Osteocyte (in vitro differentiated cells): ENCODE data around the gene UST. TPM values are rescaled to one million over a fixed set of nuclear protein-coding genes. Genes with fewer than 3 reads are reported as not detected.

Experiments
- DNase-seq: peaks from one replicate; pipeline ENCODE4 v3.0.0; 2021; ENCODE audit warnings: mixed read lengths; ENCODE audit not compliant: unreplicated experiment; ENCODE audit errors: extremely low spot score
- H3K27ac Mint-ChIP-seq: one replicate; pipeline ENCODE4 v1.8.0; 2021; ENCODE audit warnings: mild to moderate bottlenecking, mixed read lengths; ENCODE audit not compliant: unreplicated experiment
- H3K27me3 Mint-ChIP-seq: one replicate; pipeline ENCODE4 v1.8.0; 2021; ENCODE audit warnings: mixed read lengths; ENCODE audit not compliant: unreplicated experiment
- H3K36me3 Mint-ChIP-seq: one replicate; pipeline ENCODE4 v1.8.0; 2021; ENCODE audit warnings: mixed read lengths; ENCODE audit not compliant: unreplicated experiment
- H3K4me1 Mint-ChIP-seq: one replicate; pipeline ENCODE4 v1.8.0; 2021; ENCODE audit warnings: mixed read lengths; ENCODE audit not compliant: unreplicated experiment
- H3K4me3 Mint-ChIP-seq: one replicate; pipeline ENCODE4 v1.8.0; 2021; ENCODE audit warnings: mild to moderate bottlenecking, moderate library complexity, mixed read lengths; ENCODE audit not compliant: unreplicated experiment
- H3K9me3 Mint-ChIP-seq: one replicate; pipeline ENCODE4 v1.8.0; 2021; ENCODE audit warnings: mixed read lengths; ENCODE audit not compliant: unreplicated experiment
- CTCF ChIP-seq: fragments of 200-600 bp; sonication (generic); IDR thresholded peaks from 2 replicates; pipeline ENCODE4 v1.5.0; 2021; ENCODE audit warnings: antibody characterized with exemption, mild to moderate bottlenecking, moderate library complexity
- total RNA-seq: library from RNA; stranded (reverse); gene quantifications from 2 replicates; pipeline ENCODE4 v1.2.1, GENCODE V29; 2021

UST gene
- total RNA-seq, 1 donor from 2014 or later: 15.7 TPM

- Mint-ChIP-seq H3K4me3 (no peak overlapping the region), H3K27me3 (no peaks in the 10 kb centered on the region), H3K4me1 (peaks cover 29% of the 10 kb centered on the region), H3K27ac (no peak overlapping the region), H3K9me3 (no peaks in the 10 kb centered on the region), H3K36me3 (peaks cover 15% of the 10 kb centered on the region)
- TF ChIP-seq CTCF: no peak
- DNase-seq: no peak
These were observed 269.9 kb downstream of the UST start for GRCh38 chr6:149016716-149017115.

GRCh38 chr6:149020319-149020718 lies 273.5 kb downstream of the UST start:
- no peak for TF ChIP-seq CTCF
- Mint-ChIP-seq H3K27me3 (no peaks in the 10 kb centered on the region), H3K36me3 (peaks cover 25% of the 10 kb centered on the region), H3K27ac (no peak overlapping the region), H3K9me3 (no peaks in the 10 kb centered on the region), H3K4me1 (peaks cover 9% of the 10 kb centered on the region), H3K4me3 (no peak overlapping the region)
- no peak for DNase-seq

- DNase-seq: no peak
- Mint-ChIP-seq H3K27ac (no peak overlapping the region), H3K4me3 (no peak overlapping the region), H3K36me3 (peaks cover 25% of the 10 kb centered on the region), H3K4me1 (peaks cover 14% of the 10 kb centered on the region), H3K27me3 (no peaks in the 10 kb centered on the region), H3K9me3 (no peaks in the 10 kb centered on the region)
- no peak for TF ChIP-seq CTCF
These were observed 277.5 kb downstream of the UST start for GRCh38 chr6:149024361-149024760.

GRCh38 chr6:149025061-149025460 lies 278.2 kb downstream of the UST start:
- Mint-ChIP-seq H3K27ac (no peak overlapping the region), H3K9me3 (no peaks in the 10 kb centered on the region), H3K27me3 (no peaks in the 10 kb centered on the region), H3K4me3 (no peak overlapping the region), H3K4me1 (peaks cover 17% of the 10 kb centered on the region), H3K36me3 (peaks cover 21% of the 10 kb centered on the region)
- no peak for DNase-seq
- no peak for TF ChIP-seq CTCF

GRCh38 chr6:149026530-149026942 lies 279.7 kb downstream of the UST start:
- Mint-ChIP-seq H3K27me3 (no peaks in the 10 kb centered on the region), H3K4me1 (peaks cover 31% of the 10 kb centered on the region), H3K27ac (peak overlapping the region; percentile 70), H3K36me3 (peaks cover 12% of the 10 kb centered on the region), H3K9me3 (no peaks in the 10 kb centered on the region), H3K4me3 (no peak overlapping the region)
- no peak for DNase-seq
- peak; percentile 78 for TF ChIP-seq CTCF
